OCI-M1 (cell line): ENCODE data around the gene PDS5A.
A peak's percentile ranks its signal among the peaks of the same experiment; 100 is the strongest.
"Not testable (repeated sequence)": the region's sequence is repeated elsewhere in the genome, so short reads cannot be mapped to it uniquely, and the experiment has no call there.

Source experiments
- DNase-seq: peaks from one replicate; lab custom pipeline; 2025; lab: John Stamatoyannopoulos, UW

Gene PDS5A, protein sequence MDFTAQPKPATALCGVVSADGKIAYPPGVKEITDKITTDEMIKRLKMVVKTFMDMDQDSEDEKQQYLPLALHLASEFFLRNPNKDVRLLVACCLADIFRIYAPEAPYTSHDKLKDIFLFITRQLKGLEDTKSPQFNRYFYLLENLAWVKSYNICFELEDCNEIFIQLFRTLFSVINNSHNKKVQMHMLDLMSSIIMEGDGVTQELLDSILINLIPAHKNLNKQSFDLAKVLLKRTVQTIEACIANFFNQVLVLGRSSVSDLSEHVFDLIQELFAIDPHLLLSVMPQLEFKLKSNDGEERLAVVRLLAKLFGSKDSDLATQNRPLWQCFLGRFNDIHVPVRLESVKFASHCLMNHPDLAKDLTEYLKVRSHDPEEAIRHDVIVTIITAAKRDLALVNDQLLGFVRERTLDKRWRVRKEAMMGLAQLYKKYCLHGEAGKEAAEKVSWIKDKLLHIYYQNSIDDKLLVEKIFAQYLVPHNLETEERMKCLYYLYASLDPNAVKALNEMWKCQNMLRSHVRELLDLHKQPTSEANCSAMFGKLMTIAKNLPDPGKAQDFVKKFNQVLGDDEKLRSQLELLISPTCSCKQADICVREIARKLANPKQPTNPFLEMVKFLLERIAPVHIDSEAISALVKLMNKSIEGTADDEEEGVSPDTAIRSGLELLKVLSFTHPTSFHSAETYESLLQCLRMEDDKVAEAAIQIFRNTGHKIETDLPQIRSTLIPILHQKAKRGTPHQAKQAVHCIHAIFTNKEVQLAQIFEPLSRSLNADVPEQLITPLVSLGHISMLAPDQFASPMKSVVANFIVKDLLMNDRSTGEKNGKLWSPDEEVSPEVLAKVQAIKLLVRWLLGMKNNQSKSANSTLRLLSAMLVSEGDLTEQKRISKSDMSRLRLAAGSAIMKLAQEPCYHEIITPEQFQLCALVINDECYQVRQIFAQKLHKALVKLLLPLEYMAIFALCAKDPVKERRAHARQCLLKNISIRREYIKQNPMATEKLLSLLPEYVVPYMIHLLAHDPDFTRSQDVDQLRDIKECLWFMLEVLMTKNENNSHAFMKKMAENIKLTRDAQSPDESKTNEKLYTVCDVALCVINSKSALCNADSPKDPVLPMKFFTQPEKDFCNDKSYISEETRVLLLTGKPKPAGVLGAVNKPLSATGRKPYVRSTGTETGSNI (N-terminal part only)

DNA sequence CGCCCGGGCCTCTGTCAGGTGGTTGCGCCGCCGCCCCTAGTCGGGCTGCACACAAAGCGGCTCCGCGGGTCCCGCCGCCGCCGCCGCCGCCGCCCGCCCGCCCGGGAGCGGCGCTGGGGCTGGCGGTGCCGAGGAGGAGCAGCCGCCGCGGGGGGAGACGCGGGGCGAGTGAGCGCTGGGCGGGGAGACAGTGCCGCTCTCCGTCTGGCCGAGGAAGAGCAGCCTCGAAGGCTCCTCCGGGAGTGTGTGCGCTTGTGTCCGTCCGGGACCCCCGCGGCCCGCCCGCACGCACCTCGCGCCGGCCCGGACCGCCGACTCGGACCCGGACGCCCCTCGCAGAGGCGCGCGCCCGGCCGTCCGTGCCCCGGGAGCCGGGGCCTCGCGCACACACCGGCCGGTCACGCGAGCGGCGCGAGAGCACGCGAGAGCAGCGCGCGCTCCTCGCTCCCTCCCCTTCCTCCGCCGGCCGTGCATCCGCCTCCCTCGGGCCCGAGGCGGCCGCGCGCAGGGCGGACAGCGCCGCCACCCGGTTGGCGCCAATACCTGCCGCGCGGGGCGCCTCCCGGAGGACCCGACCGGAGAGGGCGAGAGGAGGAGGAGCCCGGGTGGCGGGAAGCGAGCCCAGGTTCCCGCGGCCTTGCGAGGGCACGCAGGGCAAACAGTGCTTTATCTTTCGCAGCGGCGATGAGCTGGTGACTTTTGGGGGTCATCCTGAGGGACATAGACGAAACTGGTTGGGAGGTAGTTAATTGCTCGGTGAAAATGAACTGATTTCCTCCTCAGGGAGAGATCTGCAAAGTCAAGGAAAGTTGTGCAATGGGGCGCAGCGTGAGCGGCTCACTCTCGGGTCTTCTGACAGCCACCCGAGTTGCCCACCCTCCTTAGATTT, at the start of gene PDS5A:
TSS of gene PDS5A (minus strand) at position 423 of the 889 bp plus-strand sequence. CDS start 1,334 bp downstream, outside the sequence.
- peak; percentile 96 for DNase-seq

DNA sequence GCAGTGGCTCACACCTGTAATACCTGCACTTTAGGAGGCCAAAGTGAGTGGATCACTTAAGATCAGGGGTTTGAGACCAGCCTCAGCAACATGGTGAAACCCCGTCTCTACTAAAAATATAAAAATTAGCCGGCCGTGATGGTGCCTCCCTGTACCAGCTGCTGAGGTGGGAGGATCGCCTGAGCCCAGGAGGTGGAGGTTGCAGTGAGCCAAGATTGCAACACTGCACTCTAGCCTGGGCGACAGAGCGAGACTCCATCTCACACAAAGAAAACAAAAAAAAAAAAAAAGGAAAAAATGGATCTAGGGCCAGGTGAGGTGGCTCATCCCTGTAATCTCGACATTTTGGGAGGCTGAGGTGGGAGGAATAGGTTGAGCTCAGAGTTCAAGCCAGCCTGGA, 46.3 kb upstream of the PDS5A start:
- DNase-seq = not testable (repeated sequence)

DNA sequence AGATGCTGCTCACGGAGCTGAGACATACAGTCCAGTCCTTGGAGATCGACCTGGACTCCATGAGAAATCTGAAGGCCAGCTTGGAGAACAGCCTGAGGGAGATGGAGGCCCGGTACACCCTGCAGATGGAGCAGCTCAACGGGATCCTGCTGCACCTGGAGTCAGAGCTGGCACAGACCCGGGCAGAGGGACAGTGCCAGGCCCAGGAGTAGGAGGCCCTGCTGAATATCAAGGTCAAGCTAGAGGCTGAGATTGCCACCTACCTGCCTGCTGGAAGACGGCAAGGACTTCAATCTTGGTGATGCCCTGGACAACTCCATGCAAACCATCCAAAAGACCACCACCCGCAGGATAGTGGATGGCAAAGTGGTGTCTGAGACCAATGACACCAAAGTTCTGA, 43.4 kb upstream of the PDS5A start:
- DNase-seq = not testable (repeated sequence)

DNA sequence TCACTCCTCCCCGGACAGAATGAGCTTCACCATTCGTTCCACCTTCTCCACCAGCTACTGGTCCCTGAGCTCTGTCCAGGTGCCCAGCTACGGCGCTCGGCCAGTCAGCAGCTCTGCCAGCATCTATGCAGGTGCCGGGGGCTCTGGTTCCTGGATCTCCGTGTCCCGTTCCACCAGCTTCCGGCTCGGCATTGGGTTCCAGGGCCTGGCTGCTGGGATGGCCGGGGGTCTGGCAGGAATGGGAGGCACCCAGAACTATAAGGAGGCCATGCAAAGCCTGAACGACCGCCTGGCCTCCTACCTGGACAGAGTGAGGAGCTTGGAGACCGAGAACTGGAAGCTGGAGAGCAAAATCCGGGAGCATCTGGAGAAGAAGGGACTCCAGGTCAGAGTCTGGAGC, 42.5 kb upstream of the PDS5A start:
- no peak for DNase-seq

DNA sequence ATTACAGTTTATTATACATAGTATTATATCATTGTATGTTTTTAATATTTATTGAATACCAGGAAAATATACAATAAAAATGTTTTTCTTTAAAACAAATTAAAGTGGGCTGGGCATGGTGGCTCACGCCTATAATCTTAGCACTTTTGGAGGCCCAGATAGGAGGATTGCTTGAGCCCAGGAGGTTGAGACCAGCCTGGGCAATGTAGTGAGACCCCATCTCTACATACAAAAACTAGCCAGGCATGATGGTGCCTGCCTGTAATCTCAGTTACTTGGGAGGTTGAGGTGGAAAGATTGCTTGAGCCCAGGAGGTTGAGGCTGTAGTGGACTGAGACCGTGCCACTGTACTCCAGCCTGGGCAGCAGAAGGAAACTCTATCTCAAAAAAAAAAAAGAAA, 38.3 kb upstream of the PDS5A start:
- no peak for DNase-seq

DNA sequence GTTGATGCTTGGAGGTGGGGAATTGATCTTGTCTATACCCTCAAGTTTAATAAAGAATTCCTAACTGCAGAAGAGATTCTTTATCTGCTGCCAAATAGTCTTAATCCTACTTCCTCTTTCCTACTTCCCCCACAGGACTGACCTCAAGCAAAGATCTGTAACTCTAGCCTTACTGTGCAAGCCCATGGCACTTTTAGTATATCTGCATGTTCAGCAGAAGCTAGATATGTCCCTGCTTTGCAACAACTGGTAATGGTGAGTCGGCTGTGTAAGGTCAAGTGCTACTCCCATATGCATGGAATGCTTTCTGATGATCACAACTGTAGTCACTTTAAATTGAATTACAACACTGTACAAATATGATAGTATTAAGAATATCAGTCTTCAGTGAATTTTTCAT, 26.3 kb upstream of the PDS5A start:
- peak; percentile 93 for DNase-seq

DNA sequence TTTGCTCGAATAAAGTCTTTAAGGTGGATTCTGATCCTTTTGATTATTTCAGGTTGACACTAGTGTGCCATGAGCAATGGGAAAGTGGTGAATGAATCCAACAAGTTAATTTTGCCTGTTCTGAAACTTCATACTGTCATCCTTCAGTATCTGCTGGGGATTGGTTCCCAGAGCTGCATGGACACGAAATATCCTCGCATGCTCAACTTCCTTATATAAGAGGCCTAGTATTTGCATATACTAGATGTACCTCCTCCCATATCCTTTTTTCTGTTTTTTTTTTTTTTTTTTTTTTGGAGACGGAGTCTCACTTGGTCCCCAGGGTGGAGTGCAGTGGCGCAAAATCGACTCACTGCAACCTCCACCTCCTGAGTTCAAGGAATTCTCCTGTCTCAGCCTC, 23.0 kb upstream of the PDS5A start:
- DNase-seq = no peak

DNA sequence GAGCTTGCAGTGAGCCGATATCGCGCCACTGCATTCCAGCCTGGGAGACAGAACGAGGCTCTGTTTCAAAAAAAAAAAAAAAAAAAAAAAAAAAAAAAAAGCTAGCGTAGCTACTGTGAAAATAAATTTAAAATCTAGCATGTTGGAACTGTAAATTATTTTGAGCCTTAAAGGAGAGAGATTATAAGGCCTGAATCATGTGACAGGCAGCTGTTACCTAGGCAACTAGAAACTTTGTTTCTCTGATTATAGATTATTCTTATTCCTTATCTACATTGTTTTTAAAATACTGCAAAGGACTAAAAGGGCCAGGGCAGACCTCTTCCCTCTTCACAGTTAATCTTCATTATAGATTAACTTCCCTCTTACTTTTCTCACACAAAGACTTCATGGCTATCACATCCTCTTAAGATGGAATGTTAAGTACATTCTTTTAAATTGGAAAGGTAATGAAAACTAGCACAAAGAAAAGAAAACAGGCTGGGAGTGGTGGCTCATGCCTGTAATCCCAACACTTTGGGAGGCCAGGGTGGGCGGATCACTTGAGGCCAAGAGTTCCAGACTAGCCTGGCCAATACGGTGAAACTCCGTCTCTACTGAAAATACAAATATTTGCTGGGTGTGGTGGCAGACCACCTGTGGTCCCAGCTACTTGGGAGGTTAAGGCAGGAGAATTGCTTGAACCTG, 21.1 kb upstream of the PDS5A start:
- peak; percentile 14 for DNase-seq

DNA sequence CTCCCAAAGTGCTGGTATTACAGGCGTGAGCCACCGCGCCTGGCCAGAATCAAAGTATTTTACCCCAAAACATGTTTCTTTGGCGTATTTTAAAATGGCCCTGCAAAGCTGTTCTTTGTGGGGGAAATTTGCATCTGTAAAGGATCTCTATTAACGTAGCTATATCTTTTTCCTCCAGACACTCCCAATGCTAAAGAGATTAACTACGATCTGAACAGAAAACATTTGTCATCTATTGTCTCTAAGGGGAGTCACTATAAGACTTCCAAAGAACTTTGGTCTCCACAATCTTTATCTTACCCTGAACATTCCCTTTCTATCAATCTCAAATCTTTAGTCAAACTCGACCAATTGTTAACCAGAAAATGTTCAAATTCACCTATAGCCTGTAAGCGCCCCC, 19.1 kb upstream of the PDS5A start:
- no peak for DNase-seq

DNA sequence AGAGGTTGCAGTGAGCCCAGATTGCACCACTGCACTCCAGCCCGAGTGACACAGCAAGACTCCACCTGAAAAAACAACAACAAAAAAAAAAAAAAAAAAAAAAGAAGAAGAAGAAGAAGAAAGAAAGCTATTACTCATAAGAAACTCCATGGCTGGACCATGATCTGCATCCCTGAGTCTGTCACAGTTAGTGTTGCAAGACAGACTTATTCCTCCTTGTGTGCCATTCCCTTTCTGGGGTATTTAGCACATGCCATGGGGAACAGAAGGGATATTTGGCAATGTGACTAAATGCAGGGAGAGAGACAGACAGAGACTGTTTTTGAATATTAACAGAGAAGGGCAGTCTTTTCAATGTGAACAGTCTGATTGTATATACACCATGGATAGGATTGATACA, 16.7 kb upstream of the PDS5A start:
- DNase-seq = no peak

DNA sequence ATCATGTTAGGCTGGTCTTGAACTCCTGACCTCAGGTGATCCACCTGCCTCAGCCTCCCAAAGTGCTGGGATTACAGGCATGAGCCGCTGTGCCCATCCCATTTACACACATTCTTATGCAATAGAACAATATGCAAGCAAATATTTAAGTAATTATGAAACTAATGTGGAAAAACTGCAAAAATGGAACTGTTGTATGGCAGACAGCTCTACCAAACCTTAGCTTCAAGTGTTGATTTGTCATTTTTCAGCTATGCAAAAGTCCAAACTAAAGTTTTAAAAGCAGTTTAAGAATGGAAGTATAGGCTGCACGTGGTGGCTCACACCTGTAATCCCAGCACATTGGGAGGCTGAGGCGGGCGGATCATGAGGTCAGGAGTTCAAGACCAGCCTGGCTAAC, 11.7 kb upstream of the PDS5A start:
- not testable (repeated sequence) for DNase-seq

DNA sequence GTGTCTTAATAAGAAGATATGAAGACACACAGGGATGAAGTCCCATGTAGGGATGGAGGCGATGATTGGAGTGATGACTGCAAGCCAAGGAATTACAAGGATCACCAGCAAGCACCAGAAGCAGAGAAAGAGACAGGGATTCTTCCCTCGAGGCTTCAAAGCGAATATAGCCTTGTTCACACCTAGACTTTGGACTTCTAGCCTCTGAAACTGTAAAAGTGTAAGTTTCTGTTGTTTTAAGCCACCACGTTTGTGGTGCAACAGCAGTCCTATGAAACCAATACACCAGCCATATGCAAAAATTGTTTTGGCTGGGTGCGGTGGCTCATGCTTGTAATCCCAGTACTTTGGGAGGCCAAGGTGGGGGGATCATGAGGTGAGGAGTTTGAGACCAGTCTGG, 9.8 kb upstream of the PDS5A start:
- no peak for DNase-seq

DNA sequence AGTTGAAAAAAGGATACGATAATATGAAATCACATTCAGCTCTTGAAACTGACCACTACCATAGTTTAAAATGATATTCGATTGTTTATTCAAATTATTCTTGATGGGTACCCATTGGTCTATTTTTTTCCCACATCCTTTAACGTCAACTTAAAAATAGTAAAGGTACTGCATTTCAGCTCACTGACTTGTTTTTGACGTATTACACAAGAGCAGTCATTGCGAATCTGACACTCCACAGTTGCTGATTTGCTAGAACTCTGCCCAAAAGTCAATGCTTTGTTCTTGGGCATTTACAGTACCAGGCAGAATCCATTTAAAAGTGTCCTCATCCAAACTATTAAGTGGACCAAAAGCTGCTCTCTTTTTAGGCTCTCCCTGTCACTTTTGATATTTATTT, 1.2 kb upstream of the PDS5A start:
- no peak for DNase-seq

DNA sequence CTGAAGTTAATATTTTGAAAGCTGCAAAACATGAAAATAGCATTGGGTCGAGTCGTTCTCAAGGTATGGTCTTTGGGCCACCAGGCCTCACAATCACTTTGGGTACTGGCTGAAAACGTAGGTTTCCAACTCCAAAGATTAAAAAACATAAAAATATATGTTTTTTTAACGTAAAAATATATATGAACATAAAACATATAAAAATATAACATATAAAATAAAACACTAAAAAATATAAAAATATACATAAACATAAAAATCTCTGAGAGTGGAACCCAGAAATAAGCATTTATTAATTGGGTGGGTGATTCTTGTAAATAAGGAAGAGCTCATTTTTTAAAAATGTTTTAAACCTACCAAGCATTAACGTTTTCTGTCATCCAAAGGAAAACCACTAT, 666 bp upstream of the PDS5A start:
- no peak for DNase-seq

DNA sequence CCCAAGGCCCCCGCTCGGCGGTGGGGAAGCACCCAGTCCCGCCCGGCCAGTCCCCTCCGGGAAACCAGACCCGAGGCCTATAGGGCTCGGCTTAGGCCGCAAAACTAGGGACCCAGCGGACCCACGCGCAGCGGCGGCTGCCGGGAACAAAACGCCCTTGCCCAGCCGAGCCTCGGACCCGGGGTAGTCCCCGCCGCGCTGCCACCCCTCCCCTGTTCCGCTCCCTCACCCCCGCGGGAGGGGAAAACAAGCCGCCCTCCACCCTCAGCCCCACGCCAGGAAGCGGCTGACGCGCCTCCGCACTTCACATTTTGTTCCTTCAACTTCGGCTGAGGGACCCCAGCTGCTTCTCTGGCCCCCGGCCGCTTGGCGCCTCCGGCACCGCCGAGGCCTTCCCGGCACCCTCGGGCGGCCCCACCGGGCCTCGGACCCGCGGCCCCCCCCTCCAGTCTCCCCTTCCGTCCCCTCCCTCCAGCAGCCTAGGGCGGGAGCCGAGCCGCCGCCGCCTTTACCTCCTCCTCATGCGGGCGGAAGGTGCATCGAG, 694 bp downstream of the PDS5A start:
- DNase-seq = peak; percentile 72

DNA sequence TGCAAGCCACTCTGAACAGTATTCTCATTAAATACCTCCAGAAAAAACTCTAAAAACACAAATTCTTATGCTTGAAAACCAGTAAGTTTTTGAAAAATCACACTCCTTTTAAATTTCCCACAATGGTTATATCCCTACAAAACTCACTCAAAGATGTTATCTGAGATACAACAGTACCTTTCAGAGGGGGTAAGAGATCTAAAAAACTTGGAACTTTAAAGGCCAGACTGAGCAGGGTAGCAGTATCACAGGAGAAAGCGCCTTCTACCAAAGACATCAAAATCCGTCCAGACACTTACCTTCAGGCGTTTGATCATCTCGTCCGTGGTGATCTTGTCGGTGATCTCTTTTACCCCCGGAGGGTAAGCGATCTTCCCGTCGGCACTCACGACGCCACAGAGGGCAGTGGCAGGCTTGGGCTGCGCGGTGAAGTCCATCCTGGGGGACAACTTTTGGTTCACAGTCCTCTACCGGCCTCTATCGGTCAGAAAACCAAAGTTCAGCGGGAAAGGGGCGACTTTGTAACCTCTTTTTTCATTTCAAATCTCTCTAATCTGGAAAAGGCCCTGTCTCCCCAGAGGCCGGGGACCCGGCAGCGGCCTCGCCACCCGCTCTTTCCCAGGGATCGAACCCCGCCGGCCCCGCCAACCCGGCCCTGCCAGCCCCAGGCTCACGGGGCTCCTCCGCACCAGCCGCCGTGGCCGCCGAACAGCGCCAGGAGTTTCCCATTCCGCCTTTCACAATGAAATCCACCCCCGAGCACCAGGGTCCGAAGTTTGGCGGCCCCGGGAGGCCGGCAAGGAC, 1.4 kb downstream of the PDS5A start:
- peak; percentile 92 for DNase-seq

DNA sequence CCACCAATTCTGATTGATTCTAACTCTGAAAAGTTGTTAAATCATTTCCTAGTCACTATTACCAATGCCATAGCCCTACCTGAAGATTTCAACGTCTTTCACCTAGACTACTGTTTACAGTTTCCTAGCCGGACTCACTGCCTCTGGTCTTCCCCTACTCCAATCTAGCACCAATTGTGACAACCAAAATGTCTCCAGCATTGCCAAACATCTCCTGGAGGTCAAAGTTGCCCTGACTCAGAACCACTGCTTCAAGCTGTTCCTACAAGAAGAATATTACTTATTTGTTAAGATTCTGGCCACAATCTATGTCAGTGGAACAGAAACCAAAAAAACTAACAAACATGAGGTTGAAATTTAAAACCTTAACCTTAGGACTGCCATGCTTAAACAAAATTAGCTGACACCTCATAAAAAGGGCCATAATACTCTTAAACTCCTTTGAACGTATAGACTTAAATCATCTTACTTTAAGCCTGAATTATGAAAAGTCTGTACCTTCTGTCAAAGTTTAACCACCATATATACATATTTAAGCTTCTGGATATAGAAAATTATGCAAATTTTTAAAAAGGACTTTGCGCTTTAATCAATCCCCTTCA, 2.1 kb downstream of the PDS5A start:
- no peak for DNase-seq

DNA sequence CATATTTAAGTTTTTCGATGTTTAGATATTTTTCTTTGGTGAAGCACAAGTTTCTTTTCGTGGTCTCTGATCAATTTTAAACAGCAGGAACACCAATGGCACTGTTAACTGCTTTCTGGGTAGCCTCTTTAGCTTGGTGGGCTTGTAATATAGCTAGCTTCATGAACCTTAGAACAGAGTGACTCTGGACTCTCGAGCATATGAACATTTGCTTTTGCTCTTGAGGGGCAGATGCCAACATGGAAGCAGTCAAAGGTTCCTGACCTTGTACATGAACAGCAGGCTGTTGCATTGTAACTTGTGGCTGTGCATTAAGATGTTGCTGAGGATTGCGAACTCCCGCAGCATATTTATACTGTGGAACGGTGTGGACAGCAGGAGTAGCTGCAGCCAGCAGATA, 4.7 kb downstream of the PDS5A start:
- DNase-seq = not testable (repeated sequence)
